Measurements from ENCODE around the gene DPY19L3. TPM values are rescaled to one million over a fixed set of nuclear protein-coding genes. Genes with fewer than 3 reads are reported as not detected.

DPY19L3 gene
- total RNA-seq, 1 experiment from 2014 or later, result 27.8 TPM

- POLR2A ChIA-PET, result no interaction called here
- Histone ChIP-seq H3K27me3 (ENCODE audit: control insufficient read depth, insufficient read depth, low read length) (no peaks in the 10 kb centered on the region), H3K27ac (ENCODE audit: low read length) (no peak overlapping the region), H3K9me3 (ENCODE audit: control insufficient read depth, insufficient read depth, low read depth, low read length) (no peaks in the 10 kb centered on the region), H3K36me3 (ENCODE audit: control insufficient read depth, insufficient read depth, low read length) (no peaks in the 10 kb centered on the region), H3K4me1 (ENCODE audit: control insufficient read depth, insufficient read depth, low read length) (no peaks in the 10 kb centered on the region), H3K4me3 (ENCODE audit: low read depth in 2 of 2, low read length in 2 of 2) (no peak overlapping the region)
- ATAC-seq (no peak), DNase-seq (ENCODE audit: low read depth, low spot score) (no peak)
- TF ChIP-seq POLR2AphosphoS5 (IDR thresholded peaks at IDR 0.05; ENCODE audit: low read depth, low read length) (no peak), SIN3A (IDR thresholded peaks at IDR 0.05; ENCODE audit: borderline replicate concordance, insufficient read depth, low read depth, low read length) (no peak), REST (IDR thresholded peaks at IDR 0.05; ENCODE audit: insufficient read depth in 1 of 2, low read depth in 2 of 2, low read length in 1 of 2) (no peak)
- intact Hi-C loops (cut with micrococcal nuclease; ENCODE audit: unreplicated experiment) (no loop called here), in situ Hi-C loops (cut with HindIII; ENCODE audit: low pct_unique_long_range_greater_than_20kb, low sequenced_read_pairs) (no loop called here)
- CTCF ChIA-PET, result no interaction called here
- no TSS peak for BruUV-seq (replicated peaks)
Observed at GRCh38 chr19:32475141-32476031, 69.8 kb downstream of the DPY19L3 start.

- H3K27me3 ChIP-seq (ENCODE audit: control insufficient read depth, insufficient read depth, low read length), result no peaks in the 10 kb centered on the region
- H3K27ac ChIP-seq (ENCODE audit: low read length), result no peak overlapping the region
- TF ChIP-seq REST (IDR thresholded peaks at IDR 0.05; ENCODE audit: insufficient read depth in 1 of 2, low read depth in 2 of 2, low read length in 1 of 2) (no peak), POLR2AphosphoS5 (IDR thresholded peaks at IDR 0.05; ENCODE audit: low read depth, low read length) (no peak), CTCF (IDR thresholded peaks at IDR 0.05) (no peak), TCF7L2 (IDR thresholded peaks at IDR 0.05; ENCODE audit: low read depth, low read length) (no peak), SIN3A (IDR thresholded peaks at IDR 0.05; ENCODE audit: borderline replicate concordance, insufficient read depth, low read depth, low read length) (no peak)
- H3K36me3 ChIP-seq (ENCODE audit: control insufficient read depth, insufficient read depth, low read length), result no peaks in the 10 kb centered on the region
- in situ Hi-C loops (cut with HindIII; ENCODE audit: low pct_unique_long_range_greater_than_20kb, low sequenced_read_pairs), result no loop called here
- ATAC-seq (no peak), DNase-seq (ENCODE audit: low read depth, low spot score) (no peak)
- intact Hi-C loops (cut with micrococcal nuclease; ENCODE audit: unreplicated experiment), result no loop called here
- H3K4me1 ChIP-seq (ENCODE audit: control insufficient read depth, insufficient read depth, low read length), result no peaks in the 10 kb centered on the region
- no TSS peak for BruUV-seq (replicated peaks)
- H3K9me3 ChIP-seq (ENCODE audit: control insufficient read depth, insufficient read depth, low read depth, low read length), result no peaks in the 10 kb centered on the region
- CTCF ChIA-PET, result no interaction called here
- POLR2A ChIA-PET, result no interaction called here
- H3K4me3 ChIP-seq (ENCODE audit: low read depth in 2 of 2, low read length in 2 of 2), result no peak overlapping the region
Observed at GRCh38 chr19:32476032-32476350, 70.4 kb downstream of the DPY19L3 start.
